Measurements from ENCODE around the gene C5AR1.
"Not testable (repeated sequence)": the region's sequence is repeated elsewhere in the genome, so short reads cannot be mapped to it uniquely, and the experiment has no call there.

The C5AR1 gene

GRCh38 chr19:47309608-47310007, at the start of gene C5AR1:
C5AR1 (plus strand) TSS chr19:47309861; CDS start chr19:47309896, 35 bp downstream.
- no peak for DNase-seq (ENCODE audit: low read depth in 2 of 2)

GRCh38 chr19:47260476-47260875, 49.2 kb upstream of the C5AR1 start:
- no peak for DNase-seq (ENCODE audit: low read depth in 2 of 2)

GRCh38 chr19:47261946-47262793, 47.5 kb upstream of the C5AR1 start:
- DNase-seq (ENCODE audit: low read depth in 2 of 2), result not testable (repeated sequence)

- DNase-seq (ENCODE audit: low read depth in 2 of 2), result no peak
Measured at GRCh38 chr19:47264629-47265028, 45.0 kb upstream of the C5AR1 start.

GRCh38 chr19:47266401-47266941, 43.2 kb upstream of the C5AR1 start:
- no peak for DNase-seq (ENCODE audit: low read depth in 2 of 2)

GRCh38 chr19:47267350-47267759, 42.3 kb upstream of the C5AR1 start:
- no peak for DNase-seq (ENCODE audit: low read depth in 2 of 2)

- no peak for DNase-seq (ENCODE audit: low read depth in 2 of 2)
Measured at GRCh38 chr19:47268028-47268427, 41.6 kb upstream of the C5AR1 start.

GRCh38 chr19:47269596-47269995, 40.1 kb upstream of the C5AR1 start:
- no peak for DNase-seq (ENCODE audit: low read depth in 2 of 2)

GRCh38 chr19:47270408-47270807, 39.3 kb upstream of the C5AR1 start:
- DNase-seq (ENCODE audit: low read depth in 2 of 2), result no peak

- DNase-seq (ENCODE audit: low read depth in 2 of 2), result no peak
Measured at GRCh38 chr19:47271949-47272348, 37.7 kb upstream of the C5AR1 start.

GRCh38 chr19:47272448-47273312, 37.0 kb upstream of the C5AR1 start:
- DNase-seq (ENCODE audit: low read depth in 2 of 2), result no peak

GRCh38 chr19:47273313-47274070, 36.2 kb upstream of the C5AR1 start:
- DNase-seq (ENCODE audit: low read depth in 2 of 2), result peak; percentile 74 to 75

GRCh38 chr19:47274071-47274890, 35.4 kb upstream of the C5AR1 start, which contains the start of gene INAFM1:
INAFM1 (plus strand) TSS chr19:47274885; CDS start chr19:47274920, 35 bp downstream.
- peak; percentile 99 to 100 for DNase-seq (ENCODE audit: low read depth in 2 of 2)

- no peak for DNase-seq (ENCODE audit: low read depth in 2 of 2)
Measured at GRCh38 chr19:47274891-47275761, 34.5 kb upstream of the C5AR1 start.

GRCh38 chr19:47275791-47276461, 33.7 kb upstream of the C5AR1 start:
- no peak for DNase-seq (ENCODE audit: low read depth in 2 of 2)

GRCh38 chr19:47276513-47276912, 33.1 kb upstream of the C5AR1 start:
- DNase-seq (ENCODE audit: low read depth in 2 of 2), result not testable (repeated sequence)

- DNase-seq (ENCODE audit: low read depth in 2 of 2), result no peak
Measured at GRCh38 chr19:47280183-47280797, 29.4 kb upstream of the C5AR1 start.

- no peak for DNase-seq (ENCODE audit: low read depth in 2 of 2)
Measured at GRCh38 chr19:47283405-47284059, 26.1 kb upstream of the C5AR1 start.

Measured in stimulated activated CD8-positive, alpha-beta memory T cell treated with anti-CD3 and anti-CD28 coated beads, Interleukin-7, amount 100 ng/mL, for 1 hour (primary cell).